IPS-20b (cell line): ENCODE measurements around the gene TTC32.

ENCODE experiments used
- H3K27ac ChIP-seq: one replicate; pipeline ENCODE4 v1.5.1; 2013; ENCODE audit warnings: low read length
- H3K27me3 ChIP-seq: 2 replicates; pipeline ENCODE4 v1.6.1; 2013; ENCODE audit warnings: mild to moderate bottlenecking, low read length, inconsistent platforms; ENCODE audit not compliant: insufficient read depth
- H3K36me3 ChIP-seq: 2 replicates; pipeline ENCODE4 v1.6.1; 2013; ENCODE audit warnings: low read depth, mild to moderate bottlenecking, inconsistent platforms, low read length, moderate library complexity; ENCODE audit not compliant: insufficient read depth
- H3K4me1 ChIP-seq: 2 replicates; pipeline ENCODE4 v1.6.1; 2013; ENCODE audit warnings: mild to moderate bottlenecking, control low read depth, inconsistent platforms, low read length, moderate library complexity; ENCODE audit not compliant: insufficient read depth
- H3K4me3 ChIP-seq: 2 replicates; pipeline ENCODE4 v1.5.1; 2013; ENCODE audit warnings: mild to moderate bottlenecking, low read length, inconsistent platforms
- H3K9ac ChIP-seq: 2 replicates; pipeline ENCODE4 v1.6.1; 2013; ENCODE audit warnings: low read depth, mild to moderate bottlenecking, inconsistent platforms, low read length, moderate library complexity
- H3K9me3 ChIP-seq: 2 replicates; pipeline ENCODE4 v1.6.1; 2013; ENCODE audit warnings: mild to moderate bottlenecking, low read depth, low read length, inconsistent platforms; ENCODE audit not compliant: insufficient read depth

Gene TTC32

DNA sequence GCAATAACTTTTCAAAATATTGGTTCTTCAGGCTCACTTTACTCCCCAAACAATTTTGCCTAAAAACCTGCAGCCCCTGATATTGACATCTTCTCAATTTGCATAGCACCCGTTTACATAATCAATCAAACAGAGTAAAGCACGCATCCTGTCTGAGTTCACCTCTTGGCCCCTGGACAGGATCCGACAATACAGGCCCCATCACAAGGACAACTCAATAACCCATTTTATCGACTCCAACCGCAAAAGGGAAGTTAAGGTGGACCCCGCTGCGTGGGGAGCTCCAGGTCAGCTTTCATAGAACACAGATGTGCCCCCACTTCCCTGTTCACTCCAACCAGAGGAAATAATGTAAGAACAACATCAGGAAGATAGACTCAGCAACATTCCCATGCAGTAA lies 44.7 kb downstream of the TTC32 start:
- H3K4me1 ChIP-seq, result no peaks in the 10 kb centered on the region

DNA sequence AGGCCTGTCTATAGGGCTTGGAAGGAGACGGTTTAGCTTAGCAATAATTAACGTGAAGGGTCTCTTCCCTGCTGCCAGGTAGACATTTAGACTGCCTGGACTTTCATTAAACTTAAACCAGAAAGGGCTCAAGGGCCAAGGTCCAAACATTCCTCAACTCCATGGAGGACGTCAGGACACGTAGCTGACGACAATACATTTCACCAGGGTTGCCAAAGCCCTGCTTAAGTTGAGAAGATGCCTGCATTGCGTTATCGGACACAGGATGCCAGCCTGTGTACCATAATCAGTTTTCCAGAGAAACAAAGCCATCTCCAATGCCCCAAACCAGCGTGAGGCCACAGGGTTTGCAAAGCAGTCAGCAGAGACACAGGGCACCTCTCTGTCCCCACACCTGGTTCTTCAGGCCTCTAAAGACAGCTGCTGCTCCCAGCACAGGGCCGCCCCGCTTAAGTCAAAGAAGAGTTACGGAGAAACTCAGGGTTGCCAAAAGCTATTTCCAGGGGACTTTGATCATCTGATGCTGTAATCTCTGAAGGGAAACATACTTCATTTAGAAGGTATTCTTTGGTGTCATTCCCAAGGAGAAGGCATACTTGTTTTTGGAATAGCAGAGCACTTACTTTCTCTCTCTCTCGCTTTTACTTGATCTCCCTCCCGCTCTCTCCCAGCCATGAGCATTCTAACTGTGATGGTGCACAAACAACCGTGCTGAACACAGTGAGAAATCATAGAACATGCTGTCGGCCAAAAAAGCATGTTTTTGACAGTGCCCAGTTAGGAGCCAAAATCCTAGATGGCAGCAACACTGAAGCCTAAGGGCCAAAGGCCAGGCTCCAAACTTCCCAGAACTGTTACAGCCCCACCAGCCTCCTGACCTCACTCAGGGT lies 46.0 kb downstream of the TTC32 start:
- Histone ChIP-seq H3K4me3 (no peak overlapping the region), H3K9me3 (no peaks in the 10 kb centered on the region), H3K36me3 (no peaks in the 10 kb centered on the region), H3K9ac (no peak overlapping the region), H3K27ac (no peak overlapping the region), H3K27me3 (no peaks in the 10 kb centered on the region; the same call in 1 of the 2 replicates), H3K4me1 (no peaks in the 10 kb centered on the region)

More for the DNA sequence above, 44.7 kb downstream of the TTC32 start:
- Histone ChIP-seq H3K27me3 (no peaks in the 10 kb centered on the region; the same call in 1 of the 2 replicates), H3K9ac (no peak overlapping the region), H3K27ac (no peak overlapping the region), H3K9me3 (no peaks in the 10 kb centered on the region), H3K4me3 (no peak overlapping the region), H3K36me3 (no peaks in the 10 kb centered on the region)

DNA sequence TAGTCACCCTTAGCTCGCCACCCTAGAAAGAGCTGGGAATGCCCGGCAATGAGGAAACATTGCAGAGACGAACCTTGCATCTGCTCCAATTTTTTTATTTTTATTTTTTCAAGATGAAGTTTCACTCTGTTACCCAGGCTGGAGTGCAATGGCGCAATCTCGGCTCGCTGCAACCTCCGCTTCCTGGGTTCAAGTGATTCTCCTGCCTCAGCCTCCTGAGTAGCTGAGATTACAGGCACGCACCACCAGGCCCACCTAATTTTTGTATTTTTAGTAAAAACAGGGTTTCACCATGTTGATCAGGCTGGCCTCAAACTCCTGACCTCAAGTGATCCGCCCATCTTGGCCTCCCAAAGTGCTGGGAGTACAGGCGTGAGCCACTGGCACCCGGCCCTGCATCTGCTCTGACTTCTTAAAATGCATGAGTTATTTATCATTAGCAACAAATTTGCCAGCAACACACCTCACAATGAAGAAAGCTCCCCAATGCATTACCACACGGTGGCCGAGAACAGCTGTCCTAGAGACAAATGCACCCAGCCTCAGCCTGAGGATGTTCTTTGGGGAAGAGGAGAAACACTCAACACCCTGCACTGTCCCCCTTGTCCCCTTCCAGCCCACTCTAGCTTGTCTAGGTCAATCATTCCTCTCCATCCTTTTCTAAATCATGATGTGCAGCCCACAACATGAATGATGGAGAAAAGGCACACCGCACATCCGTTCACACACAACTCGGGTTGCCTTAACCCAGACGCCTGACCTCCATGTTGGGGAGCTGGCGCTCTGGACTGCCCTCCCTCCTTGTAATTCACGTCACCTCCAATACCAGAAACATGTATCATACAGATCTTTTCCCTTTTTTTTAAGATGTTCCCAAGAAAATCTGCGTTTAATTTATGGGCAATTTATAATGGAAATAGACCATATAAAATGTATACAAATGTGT lies 46.9 kb downstream of the TTC32 start:
- no peaks in the 10 kb centered on the region for H3K36me3 ChIP-seq
- no peak overlapping the region for H3K27ac ChIP-seq
- H3K4me3 ChIP-seq, result no peak overlapping the region
- H3K9me3 ChIP-seq, result no peaks in the 10 kb centered on the region
- no peak overlapping the region for H3K9ac ChIP-seq
- H3K4me1 ChIP-seq, result no peaks in the 10 kb centered on the region
- no peaks in the 10 kb centered on the region; the same call in 1 of the 2 replicates for H3K27me3 ChIP-seq

DNA sequence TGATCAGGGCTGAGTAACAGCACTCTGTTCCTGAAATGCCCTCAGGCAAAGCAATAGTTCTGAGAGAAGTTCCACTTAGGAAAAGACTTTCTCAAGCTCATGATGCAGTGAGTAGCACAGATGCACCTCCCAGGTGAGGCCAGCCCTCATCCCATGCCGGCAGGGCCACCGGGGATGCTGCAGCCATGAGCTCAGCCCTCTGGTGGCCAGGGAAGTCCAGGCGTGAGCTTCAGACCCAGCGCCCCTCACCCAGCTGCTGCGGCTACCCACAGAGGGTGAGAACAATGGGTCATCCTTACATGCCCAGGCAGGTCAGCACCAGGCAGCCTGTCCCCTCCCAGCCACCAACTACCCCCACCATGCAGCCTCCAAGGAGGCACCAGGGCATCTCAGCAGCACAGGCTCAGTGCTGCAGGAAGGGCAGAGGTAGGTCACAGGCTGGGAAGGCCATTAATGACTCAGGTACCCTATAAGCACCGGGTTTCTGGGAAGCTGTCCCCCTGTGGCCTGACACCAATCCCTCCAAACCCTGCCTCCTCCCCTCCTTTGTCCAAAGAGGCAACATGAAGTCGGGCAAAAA lies 50.6 kb downstream of the TTC32 start:
- no peaks in the 10 kb centered on the region for H3K27me3 ChIP-seq

DNA sequence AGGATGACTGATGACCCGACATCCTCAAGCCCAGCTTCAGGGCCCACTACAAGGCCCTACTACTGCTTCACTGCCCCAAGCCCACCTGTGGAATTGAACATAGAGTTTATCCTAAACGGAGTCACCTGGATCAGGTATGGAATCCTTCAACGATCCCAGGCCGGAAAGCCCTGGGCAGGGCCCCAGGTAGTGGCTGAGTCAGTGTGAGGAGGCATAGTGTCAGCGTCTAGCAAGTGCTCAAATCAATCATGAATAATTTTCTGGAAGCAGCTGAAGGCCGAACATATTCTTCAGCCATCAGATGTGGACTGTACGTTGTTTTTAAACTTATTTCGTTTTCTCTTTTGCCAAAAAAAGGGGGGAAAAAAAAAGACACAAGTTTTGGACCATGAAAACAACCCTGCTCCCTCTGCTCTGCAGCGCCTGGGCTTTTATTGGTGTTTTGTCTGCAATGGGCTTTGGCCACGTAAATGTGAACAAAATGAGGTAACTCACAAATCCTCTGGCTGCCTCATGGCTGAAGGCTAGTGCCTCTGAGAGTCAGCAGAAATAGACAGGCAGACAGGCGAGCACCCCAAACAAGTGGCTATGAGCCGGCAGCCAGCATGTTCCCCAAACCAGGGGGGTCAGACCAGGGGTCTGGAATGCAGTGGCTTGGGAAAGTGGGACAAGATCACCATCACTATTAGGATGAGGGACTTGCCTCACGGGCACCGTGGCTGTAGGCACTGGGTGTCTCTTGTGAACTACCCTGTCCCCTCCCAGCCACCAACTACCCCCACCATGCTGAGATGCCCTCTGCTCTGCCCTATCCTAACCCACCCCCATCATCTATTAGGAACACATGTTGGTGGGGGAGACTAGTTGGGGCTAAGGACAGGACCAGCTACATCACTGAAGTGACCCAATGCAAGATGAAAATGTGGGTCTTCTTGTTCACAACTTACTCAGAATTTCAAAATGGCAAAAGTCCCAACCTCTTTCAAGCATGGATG lies 51.4 kb downstream of the TTC32 start:
- Histone ChIP-seq H3K4me1 (no peaks in the 10 kb centered on the region), H3K27me3 (no peaks in the 10 kb centered on the region), H3K9ac (no peak overlapping the region), H3K36me3 (no peaks in the 10 kb centered on the region), H3K9me3 (no peaks in the 10 kb centered on the region), H3K4me3 (no peak overlapping the region), H3K27ac (no peak overlapping the region)

More for the DNA sequence above, 50.6 kb downstream of the TTC32 start:
- Histone ChIP-seq H3K4me1 (no peaks in the 10 kb centered on the region), H3K9ac (no peak overlapping the region), H3K27ac (no peak overlapping the region), H3K9me3 (no peaks in the 10 kb centered on the region), H3K4me3 (no peak overlapping the region), H3K36me3 (no peaks in the 10 kb centered on the region)

DNA sequence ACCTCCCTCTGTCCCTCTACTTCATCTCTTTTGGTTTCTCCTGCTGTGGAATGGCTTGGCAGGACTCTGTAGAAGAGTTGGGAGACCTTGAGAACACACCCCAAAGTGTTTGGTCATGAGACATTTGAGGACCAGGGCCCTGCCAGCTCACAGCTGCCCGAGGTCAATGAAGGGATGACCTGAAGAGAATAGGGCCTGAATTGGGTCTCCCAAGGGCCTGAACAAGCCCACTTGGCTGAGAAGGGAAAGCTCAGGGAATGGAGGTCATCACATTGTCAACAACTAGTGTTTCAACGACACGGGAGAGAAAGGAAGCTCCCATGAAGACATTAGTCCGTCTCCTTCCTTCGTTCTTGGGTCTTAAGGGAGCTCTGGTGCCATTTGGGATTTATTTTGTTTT lies 52.8 kb downstream of the TTC32 start:
- Histone ChIP-seq H3K4me1 (no peaks in the 10 kb centered on the region), H3K9me3 (no peaks in the 10 kb centered on the region), H3K36me3 (no peaks in the 10 kb centered on the region), H3K4me3 (no peak overlapping the region), H3K9ac (no peak overlapping the region), H3K27ac (no peak overlapping the region), H3K27me3 (no peaks in the 10 kb centered on the region)

DNA sequence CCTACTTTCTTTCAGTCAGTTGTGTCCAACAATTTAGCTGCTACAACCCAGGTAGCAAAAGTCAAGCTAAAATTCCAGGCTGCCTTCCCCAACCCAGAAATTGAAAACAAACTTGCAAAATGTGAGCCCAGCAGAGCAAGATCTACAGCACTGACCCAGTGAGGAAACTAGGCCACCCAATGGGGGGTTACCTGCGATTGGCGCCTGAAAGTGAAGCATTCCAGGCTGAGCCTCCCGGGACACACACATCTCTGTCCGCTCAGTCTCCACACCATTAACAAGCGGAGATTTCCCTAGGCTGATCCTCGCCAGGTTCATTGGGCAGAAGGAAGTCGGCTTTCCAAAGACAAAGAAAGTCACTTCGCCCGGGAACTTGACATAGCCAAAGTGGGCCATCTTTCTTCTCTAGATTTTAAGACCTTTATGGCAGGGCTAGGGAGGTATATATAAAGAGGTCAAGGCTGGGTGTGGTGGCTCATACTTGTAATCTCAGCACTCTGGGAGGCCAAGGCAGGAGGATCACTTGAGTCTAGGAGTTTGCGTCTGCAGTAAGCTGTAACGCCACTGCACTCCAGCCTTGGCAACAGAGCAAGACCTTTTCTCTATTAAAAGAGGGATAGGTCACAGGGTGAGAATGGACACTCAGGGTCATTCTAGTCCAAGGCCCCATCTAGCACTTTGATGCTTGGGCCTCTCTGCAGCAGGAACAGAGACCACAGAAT lies 53.6 kb downstream of the TTC32 start:
- no peaks in the 10 kb centered on the region for H3K9me3 ChIP-seq
- no peaks in the 10 kb centered on the region for H3K4me1 ChIP-seq
- H3K4me3 ChIP-seq, result no peak overlapping the region
- no peaks in the 10 kb centered on the region for H3K36me3 ChIP-seq
- no peaks in the 10 kb centered on the region for H3K27me3 ChIP-seq
- no peak overlapping the region for H3K9ac ChIP-seq
- H3K27ac ChIP-seq, result no peak overlapping the region

DNA sequence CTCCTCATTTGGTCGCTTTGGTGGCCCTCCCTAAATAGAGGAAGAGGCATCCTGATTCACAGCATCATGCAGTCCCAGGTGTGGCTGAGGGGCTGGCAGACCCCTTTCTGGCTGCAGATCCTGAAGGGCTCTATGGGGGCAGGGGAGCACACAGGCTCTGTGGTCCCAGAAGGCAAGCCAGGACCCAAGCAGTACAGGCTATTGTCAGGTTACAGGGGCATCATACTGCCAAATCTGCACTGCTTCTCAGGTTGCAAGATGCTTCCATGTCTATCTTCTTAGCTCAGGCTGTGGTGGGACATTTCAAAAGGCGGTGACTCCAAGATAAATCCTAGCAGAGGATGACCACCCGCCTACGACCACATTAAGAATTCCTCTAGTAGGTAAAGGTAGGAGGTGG lies 54.3 kb downstream of the TTC32 start:
- Histone ChIP-seq H3K27me3 (no peaks in the 10 kb centered on the region), H3K4me3 (no peak overlapping the region), H3K9ac (no peak overlapping the region), H3K9me3 (no peaks in the 10 kb centered on the region), H3K4me1 (no peaks in the 10 kb centered on the region), H3K27ac (no peak overlapping the region), H3K36me3 (no peaks in the 10 kb centered on the region)
